ENCODE results near the gene ZDHHC14.

DNA sequence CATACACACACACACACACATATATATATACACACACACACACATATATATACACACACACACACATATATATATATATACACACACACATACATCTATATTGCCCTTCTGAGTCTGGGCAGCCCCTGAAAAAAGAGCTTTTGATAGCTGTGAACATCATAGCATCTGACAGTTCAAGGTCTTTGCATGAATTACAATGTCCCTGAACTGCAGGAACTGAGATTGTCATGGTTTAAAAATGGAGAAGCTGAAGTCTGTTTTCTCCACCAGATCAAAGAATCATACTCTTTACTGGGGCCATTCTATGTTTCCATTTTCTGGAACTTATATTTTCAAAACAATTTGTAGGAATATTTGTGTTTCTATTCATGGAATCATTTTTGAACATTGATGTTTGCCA, 189.8 kb downstream of the ZDHHC14 start:
- TF ChIP-seq, protein P1, sequence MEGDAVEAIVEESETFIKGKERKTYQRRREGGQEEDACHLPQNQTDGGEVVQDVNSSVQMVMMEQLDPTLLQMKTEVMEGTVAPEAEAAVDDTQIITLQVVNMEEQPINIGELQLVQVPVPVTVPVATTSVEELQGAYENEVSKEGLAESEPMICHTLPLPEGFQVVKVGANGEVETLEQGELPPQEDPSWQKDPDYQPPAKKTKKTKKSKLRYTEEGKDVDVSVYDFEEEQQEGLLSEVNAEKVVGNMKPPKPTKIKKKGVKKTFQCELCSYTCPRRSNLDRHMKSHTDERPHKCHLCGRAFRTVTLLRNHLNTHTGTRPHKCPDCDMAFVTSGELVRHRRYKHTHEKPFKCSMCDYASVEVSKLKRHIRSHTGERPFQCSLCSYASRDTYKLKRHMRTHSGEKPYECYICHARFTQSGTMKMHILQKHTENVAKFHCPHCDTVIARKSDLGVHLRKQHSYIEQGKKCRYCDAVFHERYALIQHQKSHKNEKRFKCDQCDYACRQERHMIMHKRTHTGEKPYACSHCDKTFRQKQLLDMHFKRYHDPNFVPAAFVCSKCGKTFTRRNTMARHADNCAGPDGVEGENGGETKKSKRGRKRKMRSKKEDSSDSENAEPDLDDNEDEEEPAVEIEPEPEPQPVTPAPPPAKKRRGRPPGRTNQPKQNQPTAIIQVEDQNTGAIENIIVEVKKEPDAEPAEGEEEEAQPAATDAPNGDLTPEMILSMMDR (IDR thresholded peaks at IDR 0.05; ENCODE audit: insufficient read depth, low read length) = no peak
- TF ChIP-seq POLR2AphosphoS5 (IDR thresholded peaks at IDR 0.05; ENCODE audit: low read depth) = no peak
